ENCODE data around the gene C6.

- no peak for TF ChIP-seq CTCF (IDR thresholded peaks at IDR 0.05)
- TF ChIP-seq POLR2AphosphoS5 (IDR thresholded peaks at IDR 0.05) = no peak
Observed at GRCh38 chr5:41181691-41182564, 31.4 kb downstream of the C6 start.
